Cardiac fibroblast (primary cell): Measurements from ENCODE around the gene PGA5.

Experiments used
- DNase-seq, 2 donors: peaks; one replicate each; pipeline versions ENCODE4 v3.0.0 to v3.0.0-alpha.2; 2010; ENCODE audit warnings: low read depth in 2 of 2
- H3K4me3 ChIP-seq, 2 donors: replicated peaks in 1 of 2; 1 replicate in 1 of 2; 2 replicates in 1 of 2; pipeline ENCODE4 v1.5.1; 2011; ENCODE audit warnings: low read depth in 2 of 2, low read length in 2 of 2, mild to moderate bottlenecking in 2 of 2, moderate library complexity in 1 of 2
- TF ChIP-seq, protein P1 (sequence below): IDR thresholded peaks from one replicate; pipeline ENCODE4 v1.5.1; 2011; ENCODE audit warnings: low read depth, mild to moderate bottlenecking, low read length, inconsistent platforms

The PGA5 gene

DNA sequence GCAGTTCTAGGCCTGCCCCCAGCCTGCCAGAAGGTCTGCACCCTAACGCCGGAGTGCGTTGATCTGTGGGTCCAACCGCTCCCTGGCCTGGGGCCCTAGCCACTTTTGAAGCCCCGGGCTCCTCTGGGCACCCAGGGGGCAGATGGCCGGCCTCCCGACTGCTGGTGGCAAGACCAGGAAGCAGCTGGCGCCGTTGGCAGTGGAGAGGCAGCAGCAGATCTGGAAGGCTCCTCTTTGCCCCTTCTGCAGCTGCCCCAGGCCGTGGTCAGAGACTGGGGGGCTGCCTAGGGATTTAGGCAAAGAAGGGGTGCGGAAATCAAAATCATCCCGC lies 54.6 kb downstream of the PGA5 start:
- TF ChIP-seq, protein P1, sequence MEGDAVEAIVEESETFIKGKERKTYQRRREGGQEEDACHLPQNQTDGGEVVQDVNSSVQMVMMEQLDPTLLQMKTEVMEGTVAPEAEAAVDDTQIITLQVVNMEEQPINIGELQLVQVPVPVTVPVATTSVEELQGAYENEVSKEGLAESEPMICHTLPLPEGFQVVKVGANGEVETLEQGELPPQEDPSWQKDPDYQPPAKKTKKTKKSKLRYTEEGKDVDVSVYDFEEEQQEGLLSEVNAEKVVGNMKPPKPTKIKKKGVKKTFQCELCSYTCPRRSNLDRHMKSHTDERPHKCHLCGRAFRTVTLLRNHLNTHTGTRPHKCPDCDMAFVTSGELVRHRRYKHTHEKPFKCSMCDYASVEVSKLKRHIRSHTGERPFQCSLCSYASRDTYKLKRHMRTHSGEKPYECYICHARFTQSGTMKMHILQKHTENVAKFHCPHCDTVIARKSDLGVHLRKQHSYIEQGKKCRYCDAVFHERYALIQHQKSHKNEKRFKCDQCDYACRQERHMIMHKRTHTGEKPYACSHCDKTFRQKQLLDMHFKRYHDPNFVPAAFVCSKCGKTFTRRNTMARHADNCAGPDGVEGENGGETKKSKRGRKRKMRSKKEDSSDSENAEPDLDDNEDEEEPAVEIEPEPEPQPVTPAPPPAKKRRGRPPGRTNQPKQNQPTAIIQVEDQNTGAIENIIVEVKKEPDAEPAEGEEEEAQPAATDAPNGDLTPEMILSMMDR: no peak
- no peak for DNase-seq
- peak overlapping the region; percentile 55 to 73 for H3K4me3 ChIP-seq

DNA sequence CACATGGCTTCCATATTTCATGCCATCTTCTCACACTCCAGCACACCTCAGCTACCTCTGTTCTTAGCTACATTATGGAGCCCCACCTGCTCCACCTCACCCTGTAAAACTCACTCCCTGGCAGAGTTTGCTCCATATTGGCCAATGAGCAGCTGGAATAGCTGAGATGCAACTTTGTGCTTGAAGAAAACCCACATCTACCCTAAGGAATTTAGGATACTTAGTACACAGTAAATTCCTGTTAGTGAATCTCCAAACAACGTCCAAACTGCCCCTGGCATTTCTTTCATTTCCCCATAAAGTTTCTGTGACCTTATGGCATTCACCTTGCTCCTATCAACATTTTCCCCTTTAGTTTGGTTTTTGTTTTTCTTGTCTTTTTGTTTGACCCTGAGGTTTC lies 56.4 kb downstream of the PGA5 start:
- DNase-seq: no peak
- TF ChIP-seq, protein P1: no peak
- H3K4me3 ChIP-seq: no peak overlapping the region

DNA sequence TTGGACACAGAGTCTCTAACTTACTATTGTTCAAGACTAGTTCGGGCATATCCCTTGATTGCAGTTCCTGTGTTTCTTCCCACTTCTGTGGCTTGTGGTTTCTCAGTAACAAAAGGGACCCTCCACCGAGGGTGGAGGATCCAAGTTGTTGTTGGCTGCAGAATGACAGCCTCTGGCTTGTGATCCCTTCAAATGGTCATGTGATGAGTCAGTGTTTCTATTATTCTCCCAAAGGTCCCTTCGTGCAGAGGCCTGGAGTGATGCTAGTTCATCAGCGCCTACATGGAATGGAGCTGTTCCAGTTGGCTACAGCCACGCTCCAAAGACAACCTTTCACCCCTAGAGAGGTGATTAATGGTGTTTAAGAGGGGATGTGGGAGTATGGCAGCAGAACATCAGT lies 56.8 kb downstream of the PGA5 start:
- TF ChIP-seq, protein P1: no peak
- H3K4me3 ChIP-seq: no peak overlapping the region
- peak; percentile 96 to 97 for DNase-seq

DNA sequence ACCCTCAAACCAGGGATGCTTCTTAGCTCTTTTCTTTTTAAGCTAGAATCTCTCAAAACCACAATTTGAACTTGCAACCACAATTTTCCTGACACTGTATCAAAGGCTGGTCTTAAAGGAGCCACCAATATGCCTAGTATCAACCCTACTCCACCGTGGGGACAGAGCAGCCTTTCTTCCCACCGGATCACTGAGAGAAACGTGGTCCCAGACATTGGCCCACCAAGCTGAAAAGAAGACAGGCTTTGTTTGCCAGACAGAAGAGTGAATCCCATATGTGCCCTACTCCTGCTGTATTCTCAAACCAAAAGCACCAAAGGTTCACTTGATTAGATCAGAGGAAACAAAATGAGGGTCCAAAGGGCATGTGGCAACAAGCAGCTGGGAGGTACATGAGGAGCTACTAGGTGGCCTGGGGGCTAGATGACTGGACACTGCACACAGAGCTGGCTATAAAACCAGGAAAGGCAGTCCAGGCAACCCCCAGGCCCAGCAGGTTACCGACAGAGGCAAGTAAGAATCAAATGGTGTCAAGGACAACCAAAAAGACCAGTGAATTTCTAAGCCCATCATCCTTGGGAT lies 57.8 kb downstream of the PGA5 start:
- DNase-seq: no peak
- TF ChIP-seq, protein P1: no peak
- no peak overlapping the region for H3K4me3 ChIP-seq
